H1 (cell line): ENCODE data around the gene CISTR. TPM values are rescaled to one million over a fixed set of nuclear protein-coding genes. Genes with fewer than 3 reads are reported as not detected.

Experiments used
- ASH2L ChIP-seq: fragments of 200-600, 300-600 bp; sonication (generic); IDR thresholded peaks from one replicate; pipeline ENCODE4 v1.7.1; 2017; ENCODE audit warnings: low read length
- CBX5 ChIP-seq: fragments of 300-800, 300-1000 bp; sonication (generic); IDR thresholded peaks from 2 replicates; pipeline ENCODE4 v1.7.1; 2016; ENCODE audit warnings: antibody characterized with exemption, low read length, low read depth
- CTBP2 ChIP-seq: IDR thresholded peaks from 2 replicates; pipeline ENCODE4 v1.7.0; 2011; ENCODE audit warnings: borderline replicate concordance, mild to moderate bottlenecking, moderate library complexity, mixed read lengths, low read length; ENCODE audit not compliant: insufficient read depth, insufficient read length
- FOSL1 ChIP-seq: IDR thresholded peaks from 2 replicates; pipeline ENCODE4 v1.6.1; 2011; ENCODE audit warnings: mild to moderate bottlenecking, low read depth, low read length, moderate library complexity; ENCODE audit not compliant: insufficient read depth
- GABPA ChIP-seq: IDR thresholded peaks from 2 replicates; pipeline ENCODE4 v1.6.1; 2011; ENCODE audit warnings: mild to moderate bottlenecking, low read length, moderate library complexity, borderline replicate concordance; ENCODE audit not compliant: insufficient read depth
- GTF2F1 ChIP-seq: IDR thresholded peaks from 2 replicates; pipeline ENCODE4 v1.6.1; 2012; ENCODE audit warnings: low read depth, low read length, improper control_type of control experiment, borderline replicate concordance
- HDAC2 ChIP-seq, 2 experiments: fragments of 300-600 bp in 1 of 2; sonication (generic) in 1 of 2; IDR thresholded peaks; 2 replicates each; pipeline ENCODE4 v1.6.1; 2011 to 2012; ENCODE audit warnings: low read depth in 2 of 2, low read length in 2 of 2, mild to moderate bottlenecking in 2 of 2, moderate library complexity in 2 of 2, borderline replicate concordance in 1 of 2, inconsistent platforms in 1 of 2
- HDAC6 ChIP-seq: IDR thresholded peaks from one replicate; pipeline ENCODE4 v1.7.1; 2012; ENCODE audit warnings: low read depth, mild to moderate bottlenecking, inconsistent platforms, low read length, moderate library complexity
- MAX ChIP-seq: IDR thresholded peaks from 2 replicates; pipeline ENCODE4 v1.6.1; 2012; ENCODE audit warnings: inconsistent platforms
- NANOG ChIP-seq: IDR thresholded peaks from 2 replicates; pipeline ENCODE4 v1.6.1; 2011; ENCODE audit warnings: low read length, low read depth, mild to moderate bottlenecking, inconsistent platforms; ENCODE audit not compliant: insufficient read depth, poor library complexity, severe bottlenecking
- NRF1 ChIP-seq: IDR thresholded peaks from 2 replicates; pipeline ENCODE4 v1.6.1; 2011; ENCODE audit warnings: mild to moderate bottlenecking, low read depth, low read length, improper control_type of control experiment
- PHF8 ChIP-seq: fragments of 200-600 bp; sonication (generic); conservative IDR thresholded peaks from 2 replicates; pipeline ENCODE4 v1.7.1; 2012; ENCODE audit warnings: low read depth, mild to moderate bottlenecking, inconsistent platforms, low read length, moderate library complexity
- POLR2AphosphoS5 ChIP-seq: IDR thresholded peaks from 2 replicates; pipeline ENCODE4 v1.6.1; 2011; ENCODE audit warnings: low read depth, low read length
- RXRA ChIP-seq: IDR thresholded peaks from 2 replicates; pipeline ENCODE4 v1.6.1; 2011; ENCODE audit warnings: low read depth, mild to moderate bottlenecking, low read length, moderate library complexity; ENCODE audit not compliant: insufficient read depth
- SAP30 ChIP-seq: fragments of 300-600 bp; sonication (generic); IDR thresholded peaks from 2 replicates; pipeline ENCODE4 v1.7.1; 2012; ENCODE audit warnings: low read length, moderate library complexity, mild to moderate bottlenecking, inconsistent platforms; ENCODE audit not compliant: insufficient read depth, insufficient replicate concordance
- SIRT6 ChIP-seq: IDR thresholded peaks from one replicate; pipeline ENCODE4 v1.7.1; 2012; ENCODE audit warnings: low read length, inconsistent platforms
- SIX5 ChIP-seq: IDR thresholded peaks from 2 replicates; pipeline ENCODE4 v1.6.1; 2011; ENCODE audit warnings: mild to moderate bottlenecking, low read depth, low read length
- SP2 ChIP-seq: IDR thresholded peaks from 2 replicates; pipeline ENCODE4 v1.6.1; 2012; ENCODE audit warnings: mild to moderate bottlenecking, low read length, inconsistent platforms
- SP4 ChIP-seq: IDR thresholded peaks from 2 replicates; pipeline ENCODE4 v1.6.1; 2012; ENCODE audit warnings: low read length, inconsistent platforms
- TAF1 ChIP-seq: IDR thresholded peaks from 2 replicates; pipeline ENCODE4 v1.6.1; 2011; ENCODE audit warnings: mild to moderate bottlenecking, low read depth, low read length
- USF2 ChIP-seq: IDR thresholded peaks from 2 replicates; pipeline ENCODE4 v1.6.1; 2011; ENCODE audit warnings: low read length, improper control_type of control experiment
- ZNF274 ChIP-seq: IDR thresholded peaks from 2 replicates; pipeline ENCODE4 v1.7.0; 2012; ENCODE audit warnings: low read length, borderline replicate concordance; ENCODE audit errors: extremely low read depth
- polyA plus RNA-seq, 7 experiments: library from polyadenylated mRNA; depleted of rRNA in 3 of 7; stranded (reverse) in 5 of 7; unstranded in 2 of 7; fragments of >200 nt in 5 of 7; fragments of 200-250 nt in 2 of 7; gene quantifications; 1 replicate in 5 of 7; 2 replicates in 1 of 7; 4 replicates in 1 of 7; pipeline versions ENCODE4 v1.2.1 to v1.2.3, GENCODE V29; 2011 to 2013; ENCODE audit warnings: missing spikeins in 2 of 7, mixed read lengths in 2 of 7
- total RNA-seq: library from RNA; stranded (reverse); fragmentation: NEBNext Ultra II Directional; extraction: Animal tissue kit (Norgen Biotek cat#: 25700); gene quantifications from 2 replicates; pipeline ENCODE4 v1.2.1, GENCODE V29; 2021

The CISTR gene
- total and polyA plus RNA-seq, 2 of the 8 experiments (the other 6 are each of a cell fraction or from before 2014, with no cell fraction given) = not detected

GRCh38 chr12:53727310-53728041, 24.3 kb downstream of the CISTR start, which contains the start of gene CALCOCO1 (continued):
- TF ChIP-seq NRF1 (no peak), NANOG (no peak), TAF1 (peak; percentile 58), GABPA (no peak), HDAC6 (no peak), CBX5 (no peak), SP4 (peak; percentile 43; the same call in 1 of the 2 replicates), MAX (peak; percentile 49; the same call in 1 of the 2 replicates), SIX5 (peak; percentile 98), GTF2F1 (no peak), ASH2L (peak; percentile 66), POLR2AphosphoS5 (peak; percentile 51; the same call in 1 of the 2 replicates), FOSL1 (no peak), HDAC2 (IDR thresholded peaks at IDR 0.05; ENCODE audit: borderline replicate concordance in 1 of 2, low read depth in 2 of 2, low read length in 2 of 2) (peak; percentile 56 to 91; a peak in 2 of 4 replicates), SAP30 (peak; percentile 98), CTBP2 (no peak), SP2 (no peak), PHF8 (0 out of 2 replicates have a peak, but pooled peaks have one; percentile 27), USF2 (no peak), RXRA (no peak), SIRT6 (no peak), ZNF274 (no peak)
